HG03064 (cell line): ENCODE data around the gene CNOT11.
A peak's percentile ranks its signal among the peaks of the same experiment; 100 is the strongest.
"Not testable (repeated sequence)": the region's sequence is repeated elsewhere in the genome, so short reads cannot be mapped to it uniquely, and the experiment has no call there.

Experiments used
- ATAC-seq: cut with Tn5 transposase; IDR thresholded peaks from one replicate; pipeline ENCODE4 v1.9.1; 2021; ENCODE audit warnings: low read depth; ENCODE audit not compliant: unreplicated experiment

Gene CNOT11

GRCh38 chr2:101252408-101253012, at the start of gene CNOT11:
TSS of gene CNOT11 (plus strand) at chr2:101252886. CDS start at chr2:101252965, 79 bp downstream.
- peak; percentile 88 for ATAC-seq

GRCh38 chr2:101204400-101205115, 48.1 kb upstream of the CNOT11 start:
- ATAC-seq, result no peak

GRCh38 chr2:101205521-101206479, 46.9 kb upstream of the CNOT11 start:
- ATAC-seq, result no peak

GRCh38 chr2:101208830-101209229, 43.9 kb upstream of the CNOT11 start:
- no peak for ATAC-seq

GRCh38 chr2:101219246-101219645, 33.4 kb upstream of the CNOT11 start:
- no peak for ATAC-seq

GRCh38 chr2:101220091-101220490, 32.6 kb upstream of the CNOT11 start:
- ATAC-seq, result not testable (repeated sequence)

- ATAC-seq, result peak; percentile 99
These were observed 28.9 kb upstream of the CNOT11 start for GRCh38 chr2:101223814-101224231.

GRCh38 chr2:101230541-101231001, 22.1 kb upstream of the CNOT11 start:
- ATAC-seq, result no peak

- ATAC-seq, result no peak
These were observed 21.4 kb upstream of the CNOT11 start for GRCh38 chr2:101231240-101231639.

- ATAC-seq, result no peak
These were observed 20.6 kb upstream of the CNOT11 start for GRCh38 chr2:101231937-101232730.

- no peak for ATAC-seq
These were observed 19.9 kb upstream of the CNOT11 start for GRCh38 chr2:101232770-101233169.

GRCh38 chr2:101234169-101234938, 18.3 kb upstream of the CNOT11 start:
- ATAC-seq, result no peak

GRCh38 chr2:101235956-101236355, 16.7 kb upstream of the CNOT11 start:
- not testable (repeated sequence) for ATAC-seq

- ATAC-seq, result not testable (repeated sequence)
These were observed 14.7 kb upstream of the CNOT11 start for GRCh38 chr2:101237944-101238343.

- ATAC-seq, result no peak
These were observed 13.5 kb upstream of the CNOT11 start for GRCh38 chr2:101238930-101239759.

GRCh38 chr2:101239760-101240118, 12.9 kb upstream of the CNOT11 start:
- ATAC-seq, result not testable (repeated sequence)

- ATAC-seq, result not testable (repeated sequence)
These were observed 12.0 kb upstream of the CNOT11 start for GRCh38 chr2:101240694-101241093.

GRCh38 chr2:101241158-101241557, 11.5 kb upstream of the CNOT11 start:
- ATAC-seq, result no peak

GRCh38 chr2:101244373-101244772, 8.3 kb upstream of the CNOT11 start:
- ATAC-seq, result not testable (repeated sequence)
